GM23248 (cell line): ENCODE data around the gene EHBP1.

ENCODE experiments used
- EZH2 ChIP-seq: fragments of 200-600 bp; sonication (generic); IDR thresholded peaks from 2 replicates; pipeline ENCODE4 v1.6.1; 2018; ENCODE audit warnings: antibody characterized with exemption, mild to moderate bottlenecking; ENCODE audit not compliant: insufficient read depth, poor library complexity, severe bottlenecking
- EZH2phosphoT487 ChIP-seq: fragments of 200-600 bp; sonication (generic); IDR thresholded peaks from 2 replicates; pipeline ENCODE4 v1.6.1; 2018; ENCODE audit warnings: antibody characterized with exemption, moderate library complexity, mild to moderate bottlenecking, low read depth; ENCODE audit not compliant: insufficient read depth

GRCh38 chr2:62884086-62884485 lies 178.6 kb downstream of the EHBP1 start:
- no peak for TF ChIP-seq EZH2
- TF ChIP-seq EZH2phosphoT487: no peak
